Measurements from ENCODE around the gene TFDP2.

GRCh38 chr3:142120707-142121106, 28.6 kb downstream of the TFDP2 start:
- TF ChIP-seq CTCF (IDR thresholded peaks at IDR 0.05; ENCODE audit: low read depth, low read length) (no peak), MAX (IDR thresholded peaks at IDR 0.05; ENCODE audit: low read depth, low read length) (no peak), POLR2A (IDR thresholded peaks at IDR 0.05; ENCODE audit: extremely low read depth, insufficient read length) (no peak), MYC (IDR thresholded peaks at IDR 0.05; ENCODE audit: low read depth, low read length) (no peak)

Measured in NB4 (cell line).